ENCODE results near the gene DOK5. TPM values are rescaled to one million over a fixed set of nuclear protein-coding genes. Genes with fewer than 3 reads are reported as not detected.

The DOK5 gene
- total and polyA plus RNA-seq, 10 of the 15 experiments (the other 5 are each of a cell fraction or from before 2014, with no cell fraction given): 0.03 TPM; not detected in 9

DNA sequence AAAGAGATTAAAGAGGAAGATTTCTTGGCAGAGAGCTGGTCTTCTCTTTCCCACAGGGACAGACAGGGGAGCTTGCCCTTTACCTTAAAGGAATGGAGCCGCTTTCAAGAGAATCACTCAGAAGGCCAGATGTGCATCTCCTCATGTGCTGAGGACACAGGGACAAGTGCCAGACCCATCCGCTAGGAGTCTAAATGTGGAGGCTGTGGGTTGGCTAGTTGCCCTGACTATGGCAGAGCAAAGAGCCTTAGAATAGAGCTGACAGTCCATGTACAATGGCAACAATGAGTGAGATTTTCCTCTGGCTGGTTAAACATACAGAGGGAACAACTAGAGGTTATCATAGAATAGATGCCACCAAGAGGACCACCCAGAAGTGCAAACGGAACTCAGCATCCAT lies 7.3 kb upstream of the DOK5 start (continued):
- TF ChIP-seq, protein P1, sequence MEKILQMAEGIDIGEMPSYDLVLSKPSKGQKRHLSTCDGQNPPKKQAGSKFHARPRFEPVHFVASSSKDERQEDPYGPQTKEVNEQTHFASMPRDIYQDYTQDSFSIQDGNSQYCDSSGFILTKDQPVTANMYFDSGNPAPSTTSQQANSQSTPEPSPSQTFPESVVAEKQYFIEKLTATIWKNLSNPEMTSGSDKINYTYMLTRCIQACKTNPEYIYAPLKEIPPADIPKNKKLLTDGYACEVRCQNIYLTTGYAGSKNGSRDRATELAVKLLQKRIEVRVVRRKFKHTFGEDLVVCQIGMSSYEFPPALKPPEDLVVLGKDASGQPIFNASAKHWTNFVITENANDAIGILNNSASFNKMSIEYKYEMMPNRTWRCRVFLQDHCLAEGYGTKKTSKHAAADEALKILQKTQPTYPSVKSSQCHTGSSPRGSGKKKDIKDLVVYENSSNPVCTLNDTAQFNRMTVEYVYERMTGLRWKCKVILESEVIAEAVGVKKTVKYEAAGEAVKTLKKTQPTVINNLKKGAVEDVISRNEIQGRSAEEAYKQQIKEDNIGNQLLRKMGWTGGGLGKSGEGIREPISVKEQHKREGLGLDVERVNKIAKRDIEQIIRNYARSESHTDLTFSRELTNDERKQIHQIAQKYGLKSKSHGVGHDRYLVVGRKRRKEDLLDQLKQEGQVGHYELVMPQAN (conservative IDR thresholded peaks at IDR 0.05): no peak
- no peak for TF ChIP-seq JUND (IDR thresholded peaks at IDR 0.05; ENCODE audit: low read depth, low read length)
- no peak for TF ChIP-seq JUNB (IDR thresholded peaks at IDR 0.05)
- no peak for TF ChIP-seq MTA2 (IDR thresholded peaks at IDR 0.05; ENCODE audit: low read depth)
- TF ChIP-seq KLF5 (IDR thresholded peaks at IDR 0.05; ENCODE audit: partially characterized antibody): no peak
- TF ChIP-seq FOS (IDR thresholded peaks at IDR 0.05; ENCODE audit: borderline replicate concordance, extremely low read depth, insufficient read length): no peak
- no peak for TF ChIP-seq ZNF217 (IDR thresholded peaks at IDR 0.05)

DNA sequence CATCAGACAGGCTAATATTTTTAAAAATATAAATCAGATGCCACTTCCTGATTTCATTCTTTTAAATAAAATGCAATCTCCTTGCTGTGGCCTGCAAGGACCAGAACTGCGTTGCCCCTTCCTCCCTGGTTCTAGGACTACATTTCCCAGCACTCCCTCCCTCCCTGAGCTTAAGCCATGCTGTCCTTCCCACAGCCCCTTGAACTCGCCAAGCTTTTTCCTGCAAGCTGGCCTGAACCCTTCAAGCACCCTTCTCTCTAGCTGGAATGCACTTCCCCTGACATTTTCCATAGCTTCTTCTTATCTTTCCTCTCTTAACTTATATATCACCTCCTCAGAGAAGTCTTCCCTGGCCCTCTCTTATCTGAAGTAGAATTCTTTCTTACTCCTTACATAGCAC lies 6.1 kb upstream of the DOK5 start:
- WGBS (ENCODE audit: insufficient coverage, insufficient replicate concordance, low lambda C conversion rate, missing lambda C conversion rate): 0% methylated on average over 2 of the region's 2 CpGs
- ChIA-PET RAD21 (ENCODE audit: unreplicated experiment) (no interaction called here), SMC1A (ENCODE audit: uncharacterized antibody, unreplicated experiment) (interaction anchor here (1.2 kb wide), 1 partner anchor 14 kb away, joined by 3 read pairs; no protein-coding TSS in a partner anchor), POLR2A (no interaction called here), CTCF (interaction anchor here (0.6 kb wide), 1 partner anchor 177 kb away, joined by 3 read pairs; no protein-coding TSS in a partner anchor)
- no peaks in the 10 kb centered on the region for H3K27me3 ChIP-seq (replicated peaks in 1 of 2; ENCODE audit: control insufficient read depth in 2 of 2, insufficient read depth in 2 of 2, low read length in 1 of 2)
- ATAC-seq (no peak), FAIRE-seq (no peak), DNase-seq (ENCODE audit: low read depth, low spot score) (no peak)
- no peak overlapping the region for H2AFZ ChIP-seq (ENCODE audit: control insufficient read depth, low read depth, low read length)
- H3K9me3 ChIP-seq (replicated peaks; ENCODE audit: control insufficient read depth, insufficient read depth, low read length): no peaks in the 10 kb centered on the region
- no peak overlapping the region for H3K4me2 ChIP-seq (ENCODE audit: control insufficient read depth, insufficient read depth)
- intact Hi-C loops (cut with micrococcal nuclease; ENCODE audit: unreplicated experiment) (no loop called here), in situ Hi-C loops (cut with MboI) (no loop called here)
- H3K36me3 ChIP-seq (ENCODE audit: control insufficient read depth in 2 of 2, insufficient read depth in 2 of 2, low read length in 1 of 2): no peaks in the 10 kb centered on the region
- H3K27ac ChIP-seq (ENCODE audit: control insufficient read depth, insufficient read depth): no peak overlapping the region
- BruUV-seq (replicated peaks): no TSS peak
- H3K4me1 ChIP-seq (ENCODE audit: control insufficient read depth, insufficient read depth, low read length): no peaks in the 10 kb centered on the region
- H4K20me1 ChIP-seq (ENCODE audit: control insufficient read depth, insufficient read depth): no peaks in the 10 kb centered on the region
- H3K9ac ChIP-seq (ENCODE audit: control insufficient read depth, insufficient read depth, low read length): no peak overlapping the region
- TF ChIP-seq FOS (IDR thresholded peaks at IDR 0.05; ENCODE audit: borderline replicate concordance, extremely low read depth, insufficient read length): no peak
- no peak for TF ChIP-seq SREBF2 (IDR thresholded peaks at IDR 0.05; ENCODE audit: low read length)
- no peak for TF ChIP-seq CREB1 (IDR thresholded peaks at IDR 0.05; ENCODE audit: low read depth)
- no peak for TF ChIP-seq RBBP5 (conservative IDR thresholded peaks at IDR 0.05)
- TF ChIP-seq RAD51 (IDR thresholded peaks at IDR 0.05): no peak
- no peak for TF ChIP-seq WRNIP1 (IDR thresholded peaks at IDR 0.05; ENCODE audit: borderline replicate concordance, low read depth, low read length)
- TF ChIP-seq EGR1 (IDR thresholded peaks at IDR 0.05; ENCODE audit: borderline replicate concordance in 1 of 2, low read depth in 2 of 2, low read length in 2 of 2): no peak
- no peak for TF ChIP-seq LARP7 (IDR thresholded peaks at IDR 0.05)
- no peak for TF ChIP-seq MXI1 (IDR thresholded peaks at IDR 0.05; ENCODE audit: low read depth, low read length)
- TF ChIP-seq, protein P2, sequence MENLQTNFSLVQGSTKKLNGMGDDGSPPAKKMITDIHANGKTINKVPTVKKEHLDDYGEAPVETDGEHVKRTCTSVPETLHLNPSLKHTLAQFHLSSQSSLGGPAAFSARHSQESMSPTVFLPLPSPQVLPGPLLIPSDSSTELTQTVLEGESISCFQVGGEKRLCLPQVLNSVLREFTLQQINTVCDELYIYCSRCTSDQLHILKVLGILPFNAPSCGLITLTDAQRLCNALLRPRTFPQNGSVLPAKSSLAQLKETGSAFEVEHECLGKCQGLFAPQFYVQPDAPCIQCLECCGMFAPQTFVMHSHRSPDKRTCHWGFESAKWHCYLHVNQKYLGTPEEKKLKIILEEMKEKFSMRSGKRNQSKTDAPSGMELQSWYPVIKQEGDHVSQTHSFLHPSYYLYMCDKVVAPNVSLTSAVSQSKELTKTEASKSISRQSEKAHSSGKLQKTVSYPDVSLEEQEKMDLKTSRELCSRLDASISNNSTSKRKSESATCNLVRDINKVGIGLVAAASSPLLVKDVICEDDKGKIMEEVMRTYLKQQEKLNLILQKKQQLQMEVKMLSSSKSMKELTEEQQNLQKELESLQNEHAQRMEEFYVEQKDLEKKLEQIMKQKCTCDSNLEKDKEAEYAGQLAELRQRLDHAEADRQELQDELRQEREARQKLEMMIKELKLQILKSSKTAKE (IDR thresholded peaks at IDR 0.05; ENCODE audit: low read depth, poor library complexity, severe bottlenecking): no peak
- no peaks in the 10 kb centered on the region for H3K79me2 ChIP-seq (ENCODE audit: control insufficient read depth, insufficient read depth, low read length)
- H3K4me3 ChIP-seq: no peak overlapping the region
